ENCODE results near the gene WDPCP.
"Not testable (repeated sequence)": the region's sequence is repeated elsewhere in the genome, so short reads cannot be mapped to it uniquely, and the experiment has no call there.

WDPCP gene

DNA sequence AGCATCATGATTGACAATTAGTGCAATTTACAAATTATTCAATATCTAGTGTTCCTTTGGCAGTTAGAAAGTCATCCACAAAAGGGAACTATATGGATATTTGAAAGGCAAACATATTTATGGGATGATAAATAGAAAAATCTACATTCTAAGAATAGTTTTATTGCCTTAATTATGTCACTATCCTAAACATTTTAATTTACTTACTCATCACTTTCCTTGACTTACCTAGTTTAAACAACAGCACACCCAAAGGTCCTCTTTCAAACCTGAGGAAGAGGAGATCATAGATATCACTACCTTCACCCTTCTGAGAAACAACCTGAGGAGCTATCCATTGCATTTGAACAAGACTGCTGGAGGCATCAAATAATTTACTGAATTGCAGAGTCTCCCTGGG is 184.5 kb downstream of the WDPCP start (continued):
- TF ChIP-seq, protein P1, sequence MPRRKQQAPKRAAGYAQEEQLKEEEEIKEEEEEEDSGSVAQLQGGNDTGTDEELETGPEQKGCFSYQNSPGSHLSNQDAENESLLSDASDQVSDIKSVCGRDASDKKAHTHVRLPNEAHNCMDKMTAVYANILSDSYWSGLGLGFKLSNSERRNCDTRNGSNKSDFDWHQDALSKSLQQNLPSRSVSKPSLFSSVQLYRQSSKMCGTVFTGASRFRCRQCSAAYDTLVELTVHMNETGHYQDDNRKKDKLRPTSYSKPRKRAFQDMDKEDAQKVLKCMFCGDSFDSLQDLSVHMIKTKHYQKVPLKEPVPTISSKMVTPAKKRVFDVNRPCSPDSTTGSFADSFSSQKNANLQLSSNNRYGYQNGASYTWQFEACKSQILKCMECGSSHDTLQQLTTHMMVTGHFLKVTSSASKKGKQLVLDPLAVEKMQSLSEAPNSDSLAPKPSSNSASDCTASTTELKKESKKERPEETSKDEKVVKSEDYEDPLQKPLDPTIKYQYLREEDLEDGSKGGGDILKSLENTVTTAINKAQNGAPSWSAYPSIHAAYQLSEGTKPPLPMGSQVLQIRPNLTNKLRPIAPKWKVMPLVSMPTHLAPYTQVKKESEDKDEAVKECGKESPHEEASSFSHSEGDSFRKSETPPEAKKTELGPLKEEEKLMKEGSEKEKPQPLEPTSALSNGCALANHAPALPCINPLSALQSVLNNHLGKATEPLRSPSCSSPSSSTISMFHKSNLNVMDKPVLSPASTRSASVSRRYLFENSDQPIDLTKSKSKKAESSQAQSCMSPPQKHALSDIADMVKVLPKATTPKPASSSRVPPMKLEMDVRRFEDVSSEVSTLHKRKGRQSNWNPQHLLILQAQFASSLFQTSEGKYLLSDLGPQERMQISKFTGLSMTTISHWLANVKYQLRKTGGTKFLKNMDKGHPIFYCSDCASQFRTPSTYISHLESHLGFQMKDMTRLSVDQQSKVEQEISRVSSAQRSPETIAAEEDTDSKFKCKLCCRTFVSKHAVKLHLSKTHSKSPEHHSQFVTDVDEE (CRISPR knock-in tag; IDR thresholded peaks at IDR 0.05), result no peak
- TF ChIP-seq ZFP3 (CRISPR knock-in tag; IDR thresholded peaks at IDR 0.05) (no peak), SNAI2 (CRISPR knock-in tag; IDR thresholded peaks at IDR 0.05) (no peak)

- not testable (repeated sequence) for ATAC-seq
Observed at GRCh38 chr2:63402889-63403288, 185.4 kb downstream of the WDPCP start.

GRCh38 chr2:63399156-63399555 is 189.1 kb downstream of the WDPCP start:
- ATAC-seq, result no peak
- no peak for TF ChIP-seq TOX (CRISPR knock-in tag; IDR thresholded peaks at IDR 0.05; ENCODE audit: borderline replicate concordance)
- no peak for TF ChIP-seq ESRRG (CRISPR knock-in tag; IDR thresholded peaks at IDR 0.05)
- TF ChIP-seq OSR1 (CRISPR knock-in tag; IDR thresholded peaks at IDR 0.05), result no peak
- no peak for TF ChIP-seq SNAI2 (CRISPR knock-in tag; IDR thresholded peaks at IDR 0.05)
- no peak for TF ChIP-seq ZNF70 (CRISPR knock-in tag; IDR thresholded peaks at IDR 0.05)
- TF ChIP-seq CSDC2 (CRISPR knock-in tag; IDR thresholded peaks at IDR 0.05), result no peak
- no peak for TF ChIP-seq BACH2 (CRISPR knock-in tag; IDR thresholded peaks at IDR 0.05; ENCODE audit: borderline replicate concordance)
- no peak for TF ChIP-seq ZFP30 (CRISPR knock-in tag; IDR thresholded peaks at IDR 0.05)
- TF ChIP-seq ARNTL (CRISPR knock-in tag; IDR thresholded peaks at IDR 0.05; ENCODE audit: borderline replicate concordance, low read depth), result no peak
- TF ChIP-seq, protein P2, sequence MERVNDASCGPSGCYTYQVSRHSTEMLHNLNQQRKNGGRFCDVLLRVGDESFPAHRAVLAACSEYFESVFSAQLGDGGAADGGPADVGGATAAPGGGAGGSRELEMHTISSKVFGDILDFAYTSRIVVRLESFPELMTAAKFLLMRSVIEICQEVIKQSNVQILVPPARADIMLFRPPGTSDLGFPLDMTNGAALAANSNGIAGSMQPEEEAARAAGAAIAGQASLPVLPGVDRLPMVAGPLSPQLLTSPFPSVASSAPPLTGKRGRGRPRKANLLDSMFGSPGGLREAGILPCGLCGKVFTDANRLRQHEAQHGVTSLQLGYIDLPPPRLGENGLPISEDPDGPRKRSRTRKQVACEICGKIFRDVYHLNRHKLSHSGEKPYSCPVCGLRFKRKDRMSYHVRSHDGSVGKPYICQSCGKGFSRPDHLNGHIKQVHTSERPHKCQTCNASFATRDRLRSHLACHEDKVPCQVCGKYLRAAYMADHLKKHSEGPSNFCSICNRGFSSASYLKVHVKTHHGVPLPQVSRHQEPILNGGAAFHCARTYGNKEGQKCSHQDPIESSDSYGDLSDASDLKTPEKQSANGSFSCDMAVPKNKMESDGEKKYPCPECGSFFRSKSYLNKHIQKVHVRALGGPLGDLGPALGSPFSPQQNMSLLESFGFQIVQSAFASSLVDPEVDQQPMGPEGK (CRISPR knock-in tag; IDR thresholded peaks at IDR 0.05; ENCODE audit: borderline replicate concordance), result no peak
- no peak for TF ChIP-seq CSRNP3 (CRISPR knock-in tag; IDR thresholded peaks at IDR 0.05)
- no peak for TF ChIP-seq TCF4 (CRISPR knock-in tag; IDR thresholded peaks at IDR 0.05; ENCODE audit: borderline replicate concordance)
- no peak for TF ChIP-seq POU6F1 (CRISPR knock-in tag; IDR thresholded peaks at IDR 0.05; ENCODE audit: borderline replicate concordance, low read depth)
- no peak for TF ChIP-seq ZNF565 (CRISPR knock-in tag; conservative IDR thresholded peaks at IDR 0.05; ENCODE audit: low read depth)
- no peak for TF ChIP-seq PPARA (CRISPR knock-in tag; IDR thresholded peaks at IDR 0.05; ENCODE audit: borderline replicate concordance)
- no peak for TF ChIP-seq ZFP3 (CRISPR knock-in tag; IDR thresholded peaks at IDR 0.05)
- TF ChIP-seq GLIS3 (CRISPR knock-in tag; IDR thresholded peaks at IDR 0.05), result no peak
- TF ChIP-seq ZNF8 (CRISPR knock-in tag; IDR thresholded peaks at IDR 0.05), result no peak
- TF ChIP-seq, protein P1 (CRISPR knock-in tag; IDR thresholded peaks at IDR 0.05), result no peak
